NCI-H748 (cell line): Measurements from ENCODE around the gene ZNF71.
A peak's percentile ranks its signal among the peaks of the same experiment; 100 is the strongest.
"Not testable (repeated sequence)": the region's sequence is repeated elsewhere in the genome, so short reads cannot be mapped to it uniquely, and the experiment has no call there.

Experiments
- DNase-seq: peaks from one replicate; lab custom pipeline; 2025; ENCODE audit not compliant: unreplicated experiment; lab: John Stamatoyannopoulos, UW

ZNF71 gene

DNA sequence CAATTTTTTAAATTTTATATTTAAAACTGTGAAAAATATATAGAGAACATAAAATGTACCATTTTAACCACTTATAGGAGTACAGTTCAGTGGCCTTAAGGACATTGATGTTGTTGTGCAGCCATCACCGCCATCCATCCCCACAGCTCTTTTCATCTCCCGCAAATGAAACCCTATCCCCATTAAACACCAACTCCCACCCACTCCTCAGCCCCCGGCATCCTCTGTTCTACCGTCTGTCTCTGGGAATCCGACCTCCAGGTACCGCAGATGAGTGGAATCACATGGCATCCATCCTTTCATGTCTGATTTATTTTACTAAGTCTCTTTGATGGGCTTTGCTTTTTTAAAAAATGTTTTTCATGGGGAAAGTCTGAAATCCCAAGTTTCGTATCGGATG lies 24.0 kb downstream of the ZNF71 start:
- DNase-seq: no peak

DNA sequence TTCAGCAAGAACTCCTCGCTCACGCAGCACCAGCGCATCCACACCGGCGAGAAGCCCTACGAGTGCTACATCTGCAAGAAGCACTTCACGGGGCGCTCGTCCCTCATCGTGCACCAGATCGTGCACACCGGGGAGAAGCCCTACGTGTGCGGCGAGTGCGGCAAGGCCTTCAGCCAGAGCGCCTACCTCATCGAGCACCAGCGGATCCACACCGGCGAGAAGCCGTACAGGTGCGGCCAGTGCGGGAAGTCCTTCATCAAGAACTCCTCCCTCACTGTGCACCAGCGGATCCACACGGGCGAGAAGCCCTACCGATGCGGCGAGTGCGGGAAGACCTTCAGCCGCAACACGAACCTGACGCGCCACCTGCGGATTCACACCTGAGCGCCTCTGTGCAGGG lies 27.3 kb downstream of the ZNF71 start:
- no peak for DNase-seq

- no peak for DNase-seq
Measured at GRCh38 chr19:56623006-56623405, 27.9 kb downstream of the ZNF71 start.

GRCh38 chr19:56625708-56626107 lies 30.6 kb downstream of the ZNF71 start:
- no peak for DNase-seq

- DNase-seq: no peak
Measured at GRCh38 chr19:56633021-56633420, 37.9 kb downstream of the ZNF71 start.

DNA sequence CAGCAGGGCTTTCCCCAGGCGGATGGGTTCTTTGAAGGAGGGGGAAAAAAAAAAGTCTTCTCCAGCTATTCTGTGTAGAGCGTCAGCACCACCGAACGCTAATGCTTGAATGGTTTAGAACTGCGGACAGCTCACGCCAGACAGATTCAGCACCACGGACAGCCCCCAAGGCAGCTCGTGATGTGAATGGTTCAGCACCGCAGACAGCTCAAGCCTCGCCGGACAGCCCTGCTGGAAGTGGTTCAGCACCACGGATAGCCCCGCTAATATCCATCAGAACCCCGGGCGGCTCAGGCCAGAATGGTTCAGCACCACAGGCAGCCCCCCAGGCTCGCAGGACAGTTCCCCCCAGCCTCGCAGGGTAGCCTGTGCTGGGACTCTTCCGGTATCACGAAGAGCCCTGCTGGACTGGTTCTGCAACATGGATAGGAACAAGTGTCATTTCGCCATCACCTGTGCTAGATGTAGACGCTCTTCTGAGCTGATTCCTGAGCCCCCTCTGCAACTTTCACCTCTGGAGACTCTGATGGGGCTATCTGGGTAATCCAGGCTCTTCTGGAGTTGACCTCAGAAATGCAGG lies 43.0 kb downstream of the ZNF71 start:
- DNase-seq: no peak

- no peak for DNase-seq
Measured at GRCh38 chr19:56639217-56639616, 44.1 kb downstream of the ZNF71 start.

- DNase-seq: no peak
Measured at GRCh38 chr19:56642711-56643459, 47.8 kb downstream of the ZNF71 start, which contains the start of gene SMIM17. SMIM17 (plus strand) TSS chr19:56643159; CDS start chr19:56645668, 2,509 bp downstream.

- no peak for DNase-seq
Measured at GRCh38 chr19:56643460-56643955, 48.4 kb downstream of the ZNF71 start.

GRCh38 chr19:56654151-56654550 lies 59.0 kb downstream of the ZNF71 start:
- DNase-seq: no peak

- DNase-seq: peak; percentile 79
Measured at GRCh38 chr19:56660381-56661107, 65.4 kb downstream of the ZNF71 start.

DNA sequence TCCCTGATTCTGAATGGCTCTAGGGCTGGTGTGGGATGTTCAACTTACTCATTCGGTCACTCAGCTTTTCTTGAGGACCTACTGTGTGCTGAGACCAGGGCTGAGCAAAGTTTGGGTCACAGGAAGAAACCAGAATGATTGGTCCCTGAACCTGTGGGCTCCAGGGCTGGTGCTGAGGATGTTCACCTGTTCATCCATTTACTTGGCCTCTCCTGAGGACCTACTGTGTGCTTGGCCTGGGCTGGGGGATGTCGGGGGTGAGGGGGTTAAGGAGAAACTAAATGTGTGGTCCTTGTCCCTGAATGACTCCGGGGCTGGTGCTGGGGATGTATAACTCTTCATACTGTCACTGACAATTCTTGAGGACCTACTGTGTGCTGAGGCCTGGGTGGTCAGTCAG lies 66.1 kb downstream of the ZNF71 start:
- DNase-seq: no peak

GRCh38 chr19:56663931-56664500 lies 68.9 kb downstream of the ZNF71 start:
- DNase-seq: no peak

DNA sequence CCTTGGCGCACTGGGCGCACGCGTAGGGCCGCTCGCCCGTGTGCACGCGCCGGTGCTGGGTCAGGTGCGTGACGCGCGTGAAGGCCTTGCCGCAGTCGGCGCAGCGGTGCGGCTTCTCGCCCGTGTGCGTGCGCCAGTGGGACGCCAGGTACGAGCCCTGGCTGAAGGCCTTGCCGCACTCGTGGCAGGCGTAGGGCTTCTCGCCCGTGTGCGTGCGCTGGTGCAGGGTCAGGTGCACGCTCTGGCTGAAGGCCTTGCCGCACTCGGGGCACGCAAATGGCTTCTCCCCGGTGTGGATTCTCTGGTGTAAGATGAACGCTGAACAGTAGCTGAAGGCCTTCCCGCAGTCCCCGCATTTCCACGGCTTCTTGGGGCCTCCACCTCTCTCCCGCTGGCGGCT lies 69.4 kb downstream of the ZNF71 start:
- DNase-seq: no peak

GRCh38 chr19:56667311-56667870 lies 72.3 kb downstream of the ZNF71 start:
- no peak for DNase-seq

GRCh38 chr19:56668676-56669075 lies 73.6 kb downstream of the ZNF71 start:
- DNase-seq: no peak

- DNase-seq: no peak
Measured at GRCh38 chr19:56670401-56670960, 75.4 kb downstream of the ZNF71 start.

- DNase-seq: peak; percentile 61
Measured at GRCh38 chr19:56670961-56671612, 76.0 kb downstream of the ZNF71 start.

DNA sequence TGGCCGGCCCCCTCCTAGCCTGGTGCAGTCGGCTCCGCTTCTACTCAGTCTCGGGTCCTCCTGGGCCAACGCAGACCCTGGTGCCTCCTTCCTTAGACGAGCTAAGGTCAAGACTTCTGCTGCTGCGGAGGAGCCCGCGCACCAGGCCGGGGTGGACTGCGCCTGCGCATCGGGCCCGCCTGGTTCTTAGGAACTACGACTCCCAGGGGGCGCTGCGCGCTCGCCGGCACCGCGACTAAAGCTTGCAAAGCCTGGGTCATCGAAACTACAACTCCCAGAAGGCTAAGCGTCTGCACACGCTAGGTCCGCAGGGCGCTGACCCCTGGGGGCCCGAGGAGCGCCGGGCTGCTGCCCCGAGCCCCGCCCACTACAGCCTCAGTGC lies 76.5 kb downstream of the ZNF71 start, which contains the start of gene ZNF835:
TSS of gene ZNF835 (minus strand) at position 145 of the 382 bp plus-strand sequence. CDS start 6,559 bp downstream, outside the sequence.
- DNase-seq: no peak

DNA sequence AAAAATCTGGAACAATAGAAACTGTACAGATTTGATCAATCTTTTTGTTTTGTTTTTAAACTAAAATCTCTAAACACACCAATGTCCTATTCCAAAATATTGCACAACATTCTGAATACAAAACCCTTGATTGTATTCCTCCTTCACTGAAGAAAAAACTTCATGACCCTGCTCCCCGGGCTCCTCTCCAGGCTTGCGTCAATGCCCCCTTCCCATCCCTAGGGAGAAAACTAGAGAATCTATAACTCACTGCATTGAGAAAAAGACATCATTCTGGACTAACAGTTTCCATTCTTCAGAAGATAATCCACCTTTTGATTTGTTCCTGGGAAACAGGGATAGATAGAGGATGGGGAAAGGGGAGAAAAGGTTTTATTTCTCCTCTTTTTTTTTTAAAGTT lies 77.5 kb downstream of the ZNF71 start:
- not testable (repeated sequence) for DNase-seq
